ENCODE results near the gene MAP7.
A peak's percentile ranks its signal among the peaks of the same experiment; 100 is the strongest.

MAP7 gene

GRCh38 chr6:136563386-136564152 is 13.3 kb upstream of the MAP7 start:
- DNase-seq: no peak

- no peak for DNase-seq
Observed at GRCh38 chr6:136562211-136562610, 12.0 kb upstream of the MAP7 start.

- DNase-seq: no peak
Observed at GRCh38 chr6:136553166-136553787, 3.1 kb upstream of the MAP7 start.

- no peak for DNase-seq
Observed at GRCh38 chr6:136552054-136552453, 1.8 kb upstream of the MAP7 start.

GRCh38 chr6:136551103-136551502 is 881 bp upstream of the MAP7 start:
- no peak for DNase-seq

- no peak for DNase-seq
Observed at GRCh38 chr6:136550045-136550329, 235 bp downstream of the MAP7 start.

- DNase-seq: no peak
Observed at GRCh38 chr6:136549300-136550044, 750 bp downstream of the MAP7 start.

GRCh38 chr6:136548582-136549299 is 1.5 kb downstream of the MAP7 start:
- DNase-seq: no peak

GRCh38 chr6:136547871-136548270 is 2.4 kb downstream of the MAP7 start:
- DNase-seq: no peak

GRCh38 chr6:136547336-136547735 is 2.9 kb downstream of the MAP7 start:
- peak; percentile 42 for DNase-seq

- DNase-seq: no peak
Observed at GRCh38 chr6:136546331-136546730, 3.9 kb downstream of the MAP7 start.

- no peak for DNase-seq
Observed at GRCh38 chr6:136544326-136544725, 5.9 kb downstream of the MAP7 start.

- DNase-seq: no peak
Observed at GRCh38 chr6:136541395-136541794, 8.8 kb downstream of the MAP7 start.

- no peak for DNase-seq
Observed at GRCh38 chr6:136539967-136540652, 10.1 kb downstream of the MAP7 start.

- DNase-seq: no peak
Observed at GRCh38 chr6:136538836-136539235, 11.4 kb downstream of the MAP7 start.

- no peak for DNase-seq
Observed at GRCh38 chr6:136535880-136536650, 14.2 kb downstream of the MAP7 start.

- peak; percentile 23 for DNase-seq
Observed at GRCh38 chr6:136535017-136535765, 15.0 kb downstream of the MAP7 start.

GRCh38 chr6:136534268-136534667 is 16.0 kb downstream of the MAP7 start:
- no peak for DNase-seq

- DNase-seq: no peak
Observed at GRCh38 chr6:136533487-136533886, 16.7 kb downstream of the MAP7 start.

GRCh38 chr6:136532030-136532429 is 18.2 kb downstream of the MAP7 start:
- DNase-seq: no peak

- no peak for DNase-seq
Observed at GRCh38 chr6:136529710-136530109, 20.5 kb downstream of the MAP7 start.

All from KG1 (cell line).